Measurements from ENCODE around the gene VAMP1.

DNA sequence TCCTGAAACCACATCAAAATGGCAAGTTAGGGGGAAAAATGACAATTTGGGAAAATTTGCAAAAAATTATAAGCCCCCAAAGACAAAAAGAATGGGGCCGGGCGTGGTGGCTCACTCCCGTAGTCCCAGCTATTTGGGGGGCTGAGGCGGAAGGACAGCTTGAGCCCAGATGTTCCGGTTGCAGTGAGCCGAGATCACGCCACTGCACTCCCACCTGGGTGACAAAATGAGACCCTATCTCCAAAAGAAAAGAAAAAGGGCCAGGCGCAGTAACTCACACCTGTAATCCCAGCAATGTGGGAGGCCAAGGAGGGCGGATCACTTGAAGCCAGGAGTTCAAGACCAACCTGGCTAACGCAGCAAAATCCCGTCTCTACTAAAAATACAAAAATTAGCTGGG is 2.0 kb upstream of the VAMP1 start:
- TF ChIP-seq, protein P1, sequence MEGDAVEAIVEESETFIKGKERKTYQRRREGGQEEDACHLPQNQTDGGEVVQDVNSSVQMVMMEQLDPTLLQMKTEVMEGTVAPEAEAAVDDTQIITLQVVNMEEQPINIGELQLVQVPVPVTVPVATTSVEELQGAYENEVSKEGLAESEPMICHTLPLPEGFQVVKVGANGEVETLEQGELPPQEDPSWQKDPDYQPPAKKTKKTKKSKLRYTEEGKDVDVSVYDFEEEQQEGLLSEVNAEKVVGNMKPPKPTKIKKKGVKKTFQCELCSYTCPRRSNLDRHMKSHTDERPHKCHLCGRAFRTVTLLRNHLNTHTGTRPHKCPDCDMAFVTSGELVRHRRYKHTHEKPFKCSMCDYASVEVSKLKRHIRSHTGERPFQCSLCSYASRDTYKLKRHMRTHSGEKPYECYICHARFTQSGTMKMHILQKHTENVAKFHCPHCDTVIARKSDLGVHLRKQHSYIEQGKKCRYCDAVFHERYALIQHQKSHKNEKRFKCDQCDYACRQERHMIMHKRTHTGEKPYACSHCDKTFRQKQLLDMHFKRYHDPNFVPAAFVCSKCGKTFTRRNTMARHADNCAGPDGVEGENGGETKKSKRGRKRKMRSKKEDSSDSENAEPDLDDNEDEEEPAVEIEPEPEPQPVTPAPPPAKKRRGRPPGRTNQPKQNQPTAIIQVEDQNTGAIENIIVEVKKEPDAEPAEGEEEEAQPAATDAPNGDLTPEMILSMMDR (IDR thresholded peaks at IDR 0.05; ENCODE audit: low read length) = no peak
- TF ChIP-seq EZH2 (IDR thresholded peaks at IDR 0.05; ENCODE audit: borderline replicate concordance, low read length) = no peak
